Measurements from ENCODE around the gene CAPN5. TPM values are rescaled to one million over a fixed set of nuclear protein-coding genes. Genes with fewer than 3 reads are reported as not detected.

CAPN5 gene
- total RNA-seq, 1 donor from 2014 or later, result 7.8 TPM

- DNase-seq (ENCODE audit: low read depth), result no peak
- no peaks in the 10 kb centered on the region for H3K36me3 ChIP-seq (ENCODE audit: control insufficient read depth, insufficient read depth, low read length)
- no peak overlapping the region for H3K4me3 ChIP-seq (ENCODE audit: low read depth, low read length)
- no peaks in the 10 kb centered on the region for H3K27me3 ChIP-seq (ENCODE audit: control insufficient read depth, insufficient read depth, low read length)
- TF ChIP-seq CTCF (IDR thresholded peaks at IDR 0.05; ENCODE audit: insufficient read depth, low read length, poor library complexity, severe bottlenecking), result no peak
These were observed 16.9 kb downstream of the CAPN5 start for GRCh38 chr11:77083566-77084245.

GRCh38 chr11:77084581-77085191 lies 17.9 kb downstream of the CAPN5 start:
- H3K27me3 ChIP-seq (ENCODE audit: control insufficient read depth, insufficient read depth, low read length), result no peaks in the 10 kb centered on the region
- H3K36me3 ChIP-seq (ENCODE audit: control insufficient read depth, insufficient read depth, low read length), result no peaks in the 10 kb centered on the region
- no peak overlapping the region for H3K4me3 ChIP-seq (ENCODE audit: low read depth, low read length)
- no peak for DNase-seq (ENCODE audit: low read depth)
- TF ChIP-seq CTCF (IDR thresholded peaks at IDR 0.05; ENCODE audit: insufficient read depth, low read length, poor library complexity, severe bottlenecking), result no peak

GRCh38 chr11:77085652-77086051 lies 18.9 kb downstream of the CAPN5 start:
- Histone ChIP-seq H3K4me3 (ENCODE audit: low read depth, low read length) (no peak overlapping the region), H3K36me3 (ENCODE audit: control insufficient read depth, insufficient read depth, low read length) (no peaks in the 10 kb centered on the region), H3K27me3 (ENCODE audit: control insufficient read depth, insufficient read depth, low read length) (no peaks in the 10 kb centered on the region)
- no peak for TF ChIP-seq CTCF (IDR thresholded peaks at IDR 0.05; ENCODE audit: insufficient read depth, low read length, poor library complexity, severe bottlenecking)
- no peak for DNase-seq (ENCODE audit: low read depth)

- no peak for TF ChIP-seq CTCF (IDR thresholded peaks at IDR 0.05; ENCODE audit: insufficient read depth, low read length, poor library complexity, severe bottlenecking)
- no peak for DNase-seq (ENCODE audit: low read depth)
- Histone ChIP-seq H3K4me3 (ENCODE audit: low read depth, low read length) (no peak overlapping the region), H3K27me3 (ENCODE audit: control insufficient read depth, insufficient read depth, low read length) (no peaks in the 10 kb centered on the region), H3K36me3 (ENCODE audit: control insufficient read depth, insufficient read depth, low read length) (no peaks in the 10 kb centered on the region)
These were observed 20.0 kb downstream of the CAPN5 start for GRCh38 chr11:77086521-77087472.

GRCh38 chr11:77087723-77088225 lies 21.0 kb downstream of the CAPN5 start:
- no peaks in the 10 kb centered on the region for H3K27me3 ChIP-seq (ENCODE audit: control insufficient read depth, insufficient read depth, low read length)
- no peaks in the 10 kb centered on the region for H3K36me3 ChIP-seq (ENCODE audit: control insufficient read depth, insufficient read depth, low read length)
- TF ChIP-seq CTCF (IDR thresholded peaks at IDR 0.05; ENCODE audit: insufficient read depth, low read length, poor library complexity, severe bottlenecking), result no peak
- no peak for DNase-seq (ENCODE audit: low read depth)
- no peak overlapping the region for H3K4me3 ChIP-seq (ENCODE audit: low read depth, low read length)
